Gastroesophageal sphincter (tissue), 3 donors: ENCODE data around the gene RERE.

Source experiments
- CTCF ChIP-seq, 4 experiments: fragments of 200-600 bp in 2 of 4; fragments of 450-650 bp in 2 of 4; sonication (generic) in 1 of 4; IDR thresholded peaks; one replicate each; pipeline ENCODE4 v1.5.1; 2017 to 2019; ENCODE audit warnings: antibody characterized with exemption in 4 of 4, mild to moderate bottlenecking in 2 of 4, moderate library complexity in 2 of 4
- POLR2A ChIP-seq, 2 donors: fragments of 450-650 bp; IDR thresholded peaks; one replicate each; pipeline ENCODE4 v1.6.1; 2017; ENCODE audit warnings: antibody characterized with exemption in 2 of 2, mild to moderate bottlenecking in 2 of 2, moderate library complexity in 1 of 2
- POLR2AphosphoS5 ChIP-seq: sonication (generic); formaldehyde crosslinking; IDR thresholded peaks from one replicate; pipeline ENCODE4 v1.6.1; 2017; ENCODE audit warnings: antibody characterized with exemption

DNA sequence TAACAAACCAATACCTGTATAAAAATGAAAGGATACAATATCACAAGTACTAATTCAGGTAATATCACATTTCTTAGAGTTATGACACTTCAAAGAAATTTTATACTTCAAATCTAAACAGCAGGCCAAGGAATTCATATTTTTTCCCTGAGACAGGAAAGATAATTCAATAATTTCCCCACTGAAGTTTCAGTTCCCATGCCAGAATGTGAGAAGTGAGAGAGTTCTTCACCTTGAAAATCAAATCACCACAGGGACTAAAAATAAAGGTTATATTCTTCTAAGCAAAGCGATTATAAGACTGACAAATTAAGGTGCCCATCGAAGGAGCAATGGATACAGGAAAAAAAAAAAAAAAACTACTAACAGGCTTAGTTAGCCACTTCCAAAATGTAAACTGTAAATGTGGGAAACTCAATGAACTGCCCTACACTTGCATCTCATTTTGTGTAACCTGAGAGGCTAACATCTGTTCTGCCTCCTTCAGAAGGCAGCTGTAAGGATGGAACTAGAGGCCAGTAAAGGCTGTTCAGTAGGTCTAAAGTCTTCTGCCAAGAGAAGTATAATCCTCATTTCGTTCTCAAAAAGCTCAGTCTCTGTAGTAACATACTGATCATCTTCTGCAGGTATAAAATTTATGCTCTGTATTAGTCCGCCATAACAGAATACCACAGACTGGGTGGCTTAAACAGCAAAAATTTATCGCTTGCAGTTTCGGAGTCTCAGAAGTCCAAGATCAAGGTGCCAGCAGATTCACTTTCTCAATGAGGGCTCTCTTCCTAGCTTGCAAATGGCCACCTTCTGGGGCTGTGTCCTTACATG lies 127.8 kb downstream of the RERE start:
- TF ChIP-seq POLR2AphosphoS5 (no peak), CTCF (IDR thresholded peaks at IDR 0.05) (no peak), POLR2A (IDR thresholded peaks at IDR 0.05) (no peak)
